Gastroesophageal sphincter (tissue), 4 donors: ENCODE data around the gene IL1RAPL1. TPM values are rescaled to one million over a fixed set of nuclear protein-coding genes. Genes with fewer than 3 reads are reported as not detected.
A peak's percentile ranks its signal among the peaks of the same experiment; 100 is the strongest.

Source experiments
- ATAC-seq: fragments of 150-250 bp; one replicate; pipeline ENCODE4 v1.9.1; 2016; ENCODE audit warnings: mild to moderate bottlenecking, moderate library complexity
- H3K27ac ChIP-seq, 4 donors: fragments of 200-600 bp; sonication (generic) in 3 of 4; 1 replicate in 3 of 4; 2 replicates in 1 of 4; pipeline ENCODE4 v1.5.1; 2016 to 2019
- H3K27me3 ChIP-seq: fragments of 200-600 bp; sonication (generic); one replicate; pipeline ENCODE4 v1.5.1; 2019
- H3K36me3 ChIP-seq, 2 donors: fragments of 200-600 bp; sonication (generic); one replicate each; pipeline ENCODE4 v1.5.1; 2019; ENCODE audit warnings: control low read depth in 1 of 2
- H3K4me1 ChIP-seq, 3 donors: fragments of 200-600 bp; sonication (generic); 1 replicate in 2 of 3; 2 replicates in 1 of 3; pipeline ENCODE4 v1.5.1; 2016 to 2019; ENCODE audit warnings: control low read depth in 2 of 3
- H3K4me3 ChIP-seq, 2 donors: fragments of 200-600 bp; sonication (generic); one replicate each; pipeline ENCODE4 v1.5.1; 2019; ENCODE audit warnings: mild to moderate bottlenecking in 1 of 2, moderate library complexity in 1 of 2
- H3K9me3 ChIP-seq, 3 donors: fragments of 200-600 bp; sonication (generic); one replicate each; pipeline ENCODE4 v1.5.1; 2017 to 2019; ENCODE audit warnings: control low read depth in 2 of 3
- EP300 ChIP-seq: sonication (generic); formaldehyde crosslinking; IDR thresholded peaks from one replicate; pipeline ENCODE4 v1.6.1; 2017; ENCODE audit warnings: antibody characterized with exemption, mild to moderate bottlenecking
- POLR2A ChIP-seq, 2 donors: fragments of 450-650 bp; IDR thresholded peaks; one replicate each; pipeline ENCODE4 v1.6.1; 2017; ENCODE audit warnings: antibody characterized with exemption in 2 of 2, mild to moderate bottlenecking in 2 of 2, moderate library complexity in 1 of 2
- POLR2AphosphoS5 ChIP-seq: sonication (generic); formaldehyde crosslinking; IDR thresholded peaks from one replicate; pipeline ENCODE4 v1.6.1; 2017; ENCODE audit warnings: antibody characterized with exemption
- WGBS, 2 donors: methylation state at CpG; one replicate each; pipeline ENCODE4 v1.1.5; 2018; ENCODE audit warnings: low coverage in 1 of 2; 5-methylcytosine and 5-hydroxymethylcytosine counted together
- total RNA-seq, 4 donors: library from RNA; depleted of rRNA; stranded (reverse); fragments of >200 nt; gene quantifications; one replicate each; pipeline ENCODE4 v1.1.0, GENCODE V29; 2016
- TF ChIP-seq, protein P1 (sequence below), 4 experiments: fragments of 200-600 bp in 2 of 4; fragments of 450-650 bp in 2 of 4; sonication (generic) in 1 of 4; IDR thresholded peaks; one replicate each; pipeline ENCODE4 v1.5.1; 2017 to 2019; ENCODE audit warnings: antibody characterized with exemption in 4 of 4, mild to moderate bottlenecking in 2 of 4, moderate library complexity in 2 of 4

Gene IL1RAPL1
- total RNA-seq, 4 donors from 2014 or later: 0.27 to 1.6 (median 0.44) TPM

DNA sequence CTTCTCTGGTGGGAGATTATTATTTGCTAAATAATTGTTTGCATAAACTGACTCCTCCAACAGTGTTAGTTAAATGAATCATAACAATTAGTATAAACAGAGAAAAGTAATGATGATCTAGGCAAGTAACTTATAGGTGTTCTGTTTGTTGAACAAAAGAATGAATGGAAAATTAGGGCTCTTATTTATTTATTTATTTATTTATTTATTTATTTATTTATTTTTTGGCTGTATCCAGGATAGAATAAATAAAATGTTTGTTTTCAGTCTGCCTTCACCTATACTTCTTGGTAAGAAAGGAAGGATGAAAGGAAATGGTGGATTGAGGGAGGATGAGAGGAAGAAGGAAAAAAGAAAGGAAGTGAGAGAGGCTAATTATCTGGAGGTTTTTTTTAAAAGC is 1066.5 kb downstream of the IL1RAPL1 start:
- TF ChIP-seq, protein P1, sequence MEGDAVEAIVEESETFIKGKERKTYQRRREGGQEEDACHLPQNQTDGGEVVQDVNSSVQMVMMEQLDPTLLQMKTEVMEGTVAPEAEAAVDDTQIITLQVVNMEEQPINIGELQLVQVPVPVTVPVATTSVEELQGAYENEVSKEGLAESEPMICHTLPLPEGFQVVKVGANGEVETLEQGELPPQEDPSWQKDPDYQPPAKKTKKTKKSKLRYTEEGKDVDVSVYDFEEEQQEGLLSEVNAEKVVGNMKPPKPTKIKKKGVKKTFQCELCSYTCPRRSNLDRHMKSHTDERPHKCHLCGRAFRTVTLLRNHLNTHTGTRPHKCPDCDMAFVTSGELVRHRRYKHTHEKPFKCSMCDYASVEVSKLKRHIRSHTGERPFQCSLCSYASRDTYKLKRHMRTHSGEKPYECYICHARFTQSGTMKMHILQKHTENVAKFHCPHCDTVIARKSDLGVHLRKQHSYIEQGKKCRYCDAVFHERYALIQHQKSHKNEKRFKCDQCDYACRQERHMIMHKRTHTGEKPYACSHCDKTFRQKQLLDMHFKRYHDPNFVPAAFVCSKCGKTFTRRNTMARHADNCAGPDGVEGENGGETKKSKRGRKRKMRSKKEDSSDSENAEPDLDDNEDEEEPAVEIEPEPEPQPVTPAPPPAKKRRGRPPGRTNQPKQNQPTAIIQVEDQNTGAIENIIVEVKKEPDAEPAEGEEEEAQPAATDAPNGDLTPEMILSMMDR (IDR thresholded peaks at IDR 0.05): no peak
- TF ChIP-seq POLR2A (IDR thresholded peaks at IDR 0.05) (no peak), POLR2AphosphoS5 (no peak), EP300 (no peak)
- no peaks in the 10 kb centered on the region for H3K4me1 ChIP-seq
- no peak for ATAC-seq
- no peaks in the 10 kb centered on the region for H3K9me3 ChIP-seq
- H3K27me3 ChIP-seq: no peaks in the 10 kb centered on the region
- H3K27ac ChIP-seq: no peak overlapping the region
- H3K4me3 ChIP-seq: no peak overlapping the region
- no peaks in the 10 kb centered on the region for H3K36me3 ChIP-seq

DNA sequence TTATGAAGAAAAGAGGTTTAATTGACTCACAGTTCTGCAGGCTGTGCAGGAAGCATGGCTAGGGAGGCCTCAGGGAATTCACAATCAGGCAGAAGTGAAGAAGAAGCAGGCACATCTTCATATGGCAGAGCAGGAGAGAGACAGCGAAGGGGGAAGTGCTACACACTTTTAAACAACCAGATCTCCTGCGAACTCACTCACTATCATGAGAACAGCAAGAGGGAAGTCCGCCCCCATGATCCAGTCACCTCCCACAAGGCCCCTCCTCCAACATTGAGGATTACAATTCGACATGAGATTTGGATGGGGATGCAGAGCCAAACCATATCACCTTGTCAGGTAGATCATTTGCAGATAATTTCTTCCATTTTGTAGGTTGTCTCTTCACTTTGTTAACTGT is 1072.7 kb downstream of the IL1RAPL1 start:
- Histone ChIP-seq H3K27ac (no peak overlapping the region), H3K9me3 (no peaks in the 10 kb centered on the region), H3K27me3 (no peaks in the 10 kb centered on the region), H3K4me3 (no peak overlapping the region), H3K4me1 (peaks cover 0 to 12% (median 0%) of the 10 kb centered on the region in 3 donors), H3K36me3 (no peaks in the 10 kb centered on the region)
- ATAC-seq: no peak
- no peak for TF ChIP-seq POLR2AphosphoS5
- TF ChIP-seq, protein P1 (IDR thresholded peaks at IDR 0.05): no peak
- no peak for TF ChIP-seq EP300
- TF ChIP-seq POLR2A (IDR thresholded peaks at IDR 0.05): no peak
- WGBS, 2 donors: 68 to 100% methylated on average over 1 to 4 of the region's 4 CpGs

DNA sequence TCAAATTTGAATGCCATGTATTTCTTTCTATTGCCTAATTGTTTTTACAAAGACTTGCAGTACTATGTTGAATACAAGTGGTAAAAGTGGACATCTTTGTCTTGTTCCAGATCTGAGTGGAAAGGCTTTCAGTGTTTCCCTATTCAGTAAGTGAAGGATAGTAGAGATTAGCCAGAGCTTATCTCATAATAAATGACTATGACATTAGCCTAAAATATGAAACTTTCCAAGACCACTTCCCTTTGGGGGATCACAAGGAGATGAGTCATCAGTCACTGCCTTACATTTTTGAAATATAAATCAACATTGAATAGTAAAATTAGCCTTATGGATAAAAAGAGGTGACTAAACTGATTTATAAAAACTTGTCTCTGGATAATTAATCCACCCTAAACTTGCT is 1074.0 kb downstream of the IL1RAPL1 start:
- no peaks in the 10 kb centered on the region for H3K27me3 ChIP-seq
- no peaks in the 10 kb centered on the region for H3K36me3 ChIP-seq
- H3K4me3 ChIP-seq: no peak overlapping the region
- no peak for ATAC-seq
- TF ChIP-seq EP300 (no peak), POLR2AphosphoS5 (no peak), POLR2A (IDR thresholded peaks at IDR 0.05) (no peak)
- TF ChIP-seq, protein P1 (IDR thresholded peaks at IDR 0.05): no peak
- H3K9me3 ChIP-seq: no peaks in the 10 kb centered on the region
- H3K27ac ChIP-seq: peak overlapping the region in 2 of 4 donors; percentile 45 to 52
- peaks cover 0 to 12% (median 0%) of the 10 kb centered on the region in 3 donors for H3K4me1 ChIP-seq

- TF ChIP-seq EP300 (no peak), POLR2AphosphoS5 (peak; percentile 26)
- Histone ChIP-seq H3K4me1 (peaks cover 0 to 12% (median 0%) of the 10 kb centered on the region in 3 donors), H3K27me3 (no peaks in the 10 kb centered on the region), H3K4me3 (no peak overlapping the region), H3K9me3 (no peaks in the 10 kb centered on the region), H3K36me3 (no peaks in the 10 kb centered on the region), H3K27ac (peak overlapping the region; percentile 18 to 52 (median 48))
- ATAC-seq: no peak
Measured at GRCh38 chrX:29662101-29662500, 1074.9 kb downstream of the IL1RAPL1 start.

DNA sequence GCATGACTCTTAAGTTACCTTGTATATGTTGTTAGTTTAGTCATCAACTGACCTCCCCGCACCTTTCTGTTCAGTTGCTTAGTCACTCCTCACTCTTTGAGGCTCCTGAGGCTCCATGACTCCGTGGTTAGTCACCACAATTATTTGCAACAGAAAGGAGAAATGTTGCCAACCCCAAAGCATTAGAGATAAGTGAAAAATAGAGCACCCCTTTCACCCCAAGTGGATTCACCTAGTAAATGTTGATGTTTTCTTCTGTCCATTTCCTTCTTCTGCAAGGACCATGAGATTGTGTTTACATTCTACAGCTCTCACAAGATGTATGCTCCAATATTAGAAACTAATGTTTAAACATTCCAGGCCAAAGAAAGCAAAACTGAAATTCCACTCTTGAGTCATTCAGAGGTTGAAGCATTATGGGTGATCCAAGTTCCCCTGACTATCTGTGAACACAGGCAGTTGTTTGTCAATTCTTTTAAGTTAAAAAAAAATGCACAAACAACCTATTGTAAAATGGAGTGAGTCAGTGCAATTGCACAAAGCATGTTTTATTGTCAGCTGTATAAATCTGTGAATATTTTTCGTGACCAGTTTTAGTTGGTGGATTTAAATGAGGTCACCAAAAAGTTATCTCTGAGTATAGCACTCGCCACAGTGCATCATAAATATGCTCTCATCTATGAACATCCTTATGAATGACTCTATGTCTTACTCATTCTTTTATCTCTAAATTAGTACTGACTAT is 1075.7 kb downstream of the IL1RAPL1 start:
- H3K4me1 ChIP-seq: peaks cover 0 to 12% (median 0%) of the 10 kb centered on the region in 3 donors
- peak overlapping the region in 3 of 4 donors; percentile 45 to 56 (median 50) for H3K27ac ChIP-seq
- no peaks in the 10 kb centered on the region for H3K27me3 ChIP-seq
- ATAC-seq: peak; percentile 71
- TF ChIP-seq POLR2AphosphoS5: peak; percentile 46
- TF ChIP-seq, protein P1 (IDR thresholded peaks at IDR 0.05): no peak
- WGBS, 2 donors: 20 to 23% methylated on average over 3 to 4 of the region's 4 CpGs
- H3K36me3 ChIP-seq: no peaks in the 10 kb centered on the region
- H3K4me3 ChIP-seq: no peak overlapping the region
- no peaks in the 10 kb centered on the region for H3K9me3 ChIP-seq
